CD4-positive, alpha-beta memory T cell (primary cell): ENCODE measurements around the gene NETO1. TPM values are rescaled to one million over a fixed set of nuclear protein-coding genes. Genes with fewer than 3 reads are reported as not detected.

Experiments
- CTCF ChIA-PET: fragments of 350-600 bp; sonication (Branson Sonifier 250); formaldehyde crosslinking; loops from one replicate; lab custom pipeline; 2021; ENCODE audit warnings: inconsistent platforms; ENCODE audit not compliant: partially characterized antibody; lab: Charles Lee
- POLR2A ChIA-PET: fragments of 350-600 bp; sonication (Branson Sonifier 250); formaldehyde crosslinking; loops from one replicate; lab custom pipeline; 2021; ENCODE audit not compliant: partially characterized antibody; lab: Charles Lee
- DNase-seq, 5 donors: peaks; one replicate each; pipeline versions ENCODE4 v3.0.0 to v3.0.0-alpha.2; 2020 to 2022; ENCODE audit warnings: mixed read lengths in 1 of 5
- H3K27ac ChIP-seq: one replicate; pipeline ENCODE4 v1.7.0; 2013; ENCODE audit warnings: low read depth, low read length
- H3K27me3 ChIP-seq: 2 replicates; pipeline ENCODE4 v1.7.0; 2013; ENCODE audit warnings: mild to moderate bottlenecking, low read length, moderate library complexity; ENCODE audit not compliant: insufficient read depth
- H3K36me3 ChIP-seq: 2 replicates; pipeline ENCODE4 v1.7.0; 2013; ENCODE audit warnings: mild to moderate bottlenecking, low read length, moderate library complexity; ENCODE audit not compliant: insufficient read depth
- H3K4me1 ChIP-seq: 2 replicates; pipeline ENCODE4 v1.7.0; 2013; ENCODE audit warnings: mild to moderate bottlenecking, low read length, moderate library complexity; ENCODE audit not compliant: insufficient read depth
- H3K4me3 ChIP-seq, 2 donors: one replicate each; pipeline ENCODE4 v1.7.0; 2013; ENCODE audit warnings: low read length in 2 of 2, mild to moderate bottlenecking in 1 of 2
- H3K9me3 ChIP-seq, 2 donors: one replicate each; pipeline ENCODE4 v1.7.0; 2013; ENCODE audit warnings: low read length in 2 of 2, control low read depth in 1 of 2; ENCODE audit not compliant: control insufficient read depth in 1 of 2
- H3K27ac Mint-ChIP-seq, 7 donors: one replicate each; pipeline ENCODE4 v1.8.0; 2020 to 2021; ENCODE audit warnings: mixed read lengths in 7 of 7, mild to moderate bottlenecking in 6 of 7, inconsistent platforms in 3 of 7, moderate library complexity in 3 of 7
- H3K27me3 Mint-ChIP-seq, 2 donors: one replicate each; pipeline ENCODE4 v1.8.0; 2020 to 2021; ENCODE audit warnings: mixed read lengths in 2 of 2
- H3K36me3 Mint-ChIP-seq, 2 donors: one replicate each; pipeline ENCODE4 v1.8.0; 2020 to 2021; ENCODE audit warnings: mixed read lengths in 2 of 2, inconsistent platforms in 1 of 2, mild to moderate bottlenecking in 1 of 2
- H3K4me1 Mint-ChIP-seq, 4 donors: one replicate each; pipeline ENCODE4 v1.8.0; 2020 to 2021; ENCODE audit warnings: mixed read lengths in 4 of 4, mild to moderate bottlenecking in 1 of 4
- H3K4me3 Mint-ChIP-seq, 8 donors: one replicate each; pipeline ENCODE4 v1.8.0; 2020 to 2021; ENCODE audit warnings: mixed read lengths in 8 of 8, mild to moderate bottlenecking in 7 of 8, moderate library complexity in 6 of 8, inconsistent platforms in 3 of 8
- H3K9me3 Mint-ChIP-seq, 8 donors: one replicate each; pipeline ENCODE4 v1.8.0; 2020 to 2021; ENCODE audit warnings: mixed read lengths in 8 of 8, mild to moderate bottlenecking in 5 of 8, inconsistent platforms in 3 of 8, moderate library complexity in 1 of 8
- intact Hi-C: fragments of 100-400 bp; cut with micrococcal nuclease; formaldehyde crosslinking; loops from one replicate; pipeline ENCODE4 v1.15.1; 2023
- polyA plus RNA-seq, 2 donors: library from polyadenylated mRNA; unstranded; fragments of 300-500 nt; fragmentation: Illumina TruSeq; gene quantifications; one replicate each; pipeline ENCODE4 v1.2.3, GENCODE V29; 2021
- total RNA-seq, 2 experiments: library from RNA; stranded (reverse); gene quantifications; one replicate each; pipeline ENCODE4 v1.2.3, GENCODE V29; 2021

Gene NETO1, protein sequence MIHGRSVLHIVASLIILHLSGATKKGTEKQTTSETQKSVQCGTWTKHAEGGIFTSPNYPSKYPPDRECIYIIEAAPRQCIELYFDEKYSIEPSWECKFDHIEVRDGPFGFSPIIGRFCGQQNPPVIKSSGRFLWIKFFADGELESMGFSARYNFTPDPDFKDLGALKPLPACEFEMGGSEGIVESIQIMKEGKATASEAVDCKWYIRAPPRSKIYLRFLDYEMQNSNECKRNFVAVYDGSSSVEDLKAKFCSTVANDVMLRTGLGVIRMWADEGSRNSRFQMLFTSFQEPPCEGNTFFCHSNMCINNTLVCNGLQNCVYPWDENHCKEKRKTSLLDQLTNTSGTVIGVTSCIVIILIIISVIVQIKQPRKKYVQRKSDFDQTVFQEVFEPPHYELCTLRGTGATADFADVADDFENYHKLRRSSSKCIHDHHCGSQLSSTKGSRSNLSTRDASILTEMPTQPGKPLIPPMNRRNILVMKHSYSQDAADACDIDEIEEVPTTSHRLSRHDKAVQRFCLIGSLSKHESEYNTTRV
- total RNA-seq (not detected), polyA plus RNA-seq (not detected)

DNA sequence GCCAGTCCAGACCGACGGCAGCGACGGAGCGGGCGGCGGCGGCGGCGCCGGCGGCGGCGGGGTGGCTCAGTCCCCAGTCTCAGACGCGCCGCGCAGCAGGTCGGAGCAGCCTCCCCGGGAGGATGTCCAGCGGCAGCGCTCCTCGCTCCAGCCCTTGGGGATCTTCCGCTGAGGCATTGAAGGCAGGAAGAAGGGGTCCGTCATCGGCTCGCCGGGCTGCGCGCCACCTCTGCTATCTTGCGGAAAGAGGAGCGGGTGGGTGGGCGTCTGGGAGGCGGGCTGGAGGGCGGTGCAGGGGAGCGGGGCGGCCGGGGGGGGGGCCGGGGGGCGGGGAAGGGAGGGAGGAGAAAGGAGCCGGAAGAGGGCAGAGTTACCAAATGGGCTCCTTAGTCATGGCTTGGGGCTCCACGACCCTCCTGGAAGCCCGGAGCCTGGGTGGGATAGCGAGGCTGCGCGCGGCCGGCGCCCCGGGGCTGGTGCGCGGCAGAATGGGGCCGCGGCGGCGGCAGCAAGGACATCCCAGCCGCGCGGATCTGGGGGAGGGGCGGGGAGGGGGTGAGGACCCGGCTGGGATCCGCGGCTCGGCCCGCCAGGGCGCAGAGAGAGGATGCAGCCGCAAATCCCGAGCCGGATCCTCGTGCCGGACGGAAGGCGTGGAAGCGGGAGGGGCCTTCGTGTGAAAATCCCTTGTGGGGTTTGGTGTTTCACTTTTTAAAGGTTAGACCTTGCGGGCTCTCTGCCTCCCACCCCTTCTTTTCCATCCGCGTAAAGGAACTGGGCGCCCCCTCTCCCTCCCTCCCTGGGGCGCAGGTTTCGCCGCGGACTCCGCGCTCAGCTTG, at the start of gene NETO1:
Gene NETO1 (minus strand): TSS at position 242 of the 839 bp plus-strand sequence. CDS start 696 bp downstream, outside the sequence.
- Mint-ChIP-seq H3K4me3 (no peak within 1 kb of the TSS), H3K27ac (no peak within 1 kb of the TSS), H3K9me3 (peaks cover 0 to 13% (median 6%) of the 10 kb centered on the region in 8 donors), H3K4me1 (peaks cover 0 to 4% (median 3%) of the 10 kb centered on the region in 4 donors), H3K27me3 (peaks cover 13 to 14% of the 10 kb centered on the region in 2 donors), H3K36me3 (no peaks in the 10 kb centered on the region)
- no peak for DNase-seq
- no peaks in the 10 kb centered on the region for H3K4me1 ChIP-seq
- ChIA-PET CTCF (no interaction called here), POLR2A (no interaction called here)
- H3K9me3 ChIP-seq, result no peaks in the 10 kb centered on the region
- intact Hi-C loops, result no loop called here
- H3K27me3 ChIP-seq, result no peaks in the 10 kb centered on the region
- no peaks in the 10 kb centered on the region for H3K36me3 ChIP-seq
- no peak within 1 kb of the TSS for H3K4me3 ChIP-seq
- no peak within 1 kb of the TSS for H3K27ac ChIP-seq

DNA sequence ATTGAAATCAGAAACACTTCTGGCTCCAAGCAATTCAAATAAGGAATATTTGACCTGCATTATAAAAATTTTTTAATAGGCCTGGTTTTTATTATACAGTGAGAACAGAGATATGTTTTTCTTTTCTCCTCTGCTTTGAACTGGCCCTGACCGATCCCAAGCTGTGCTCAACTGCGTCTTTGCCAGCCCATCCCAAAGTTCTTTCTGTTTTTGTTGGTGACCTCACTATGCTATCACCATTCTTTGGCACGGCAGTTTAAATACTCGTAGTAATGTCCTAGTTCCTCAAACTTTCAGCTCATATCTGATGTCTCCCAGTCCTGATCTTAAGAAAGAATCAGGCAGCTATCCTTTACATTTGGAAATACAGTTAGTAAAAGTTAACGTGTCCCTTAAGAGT, 42.3 kb upstream of the NETO1 start:
- intact Hi-C loops, result no loop called here
- Mint-ChIP-seq H3K36me3 (no peaks in the 10 kb centered on the region), H3K9me3 (peaks cover 0 to 5% (median 1%) of the 10 kb centered on the region in 8 donors), H3K4me1 (no peaks in the 10 kb centered on the region), H3K27ac (no peak overlapping the region), H3K4me3 (no peak overlapping the region), H3K27me3 (no peaks in the 10 kb centered on the region)
- Histone ChIP-seq H3K27me3 (no peaks in the 10 kb centered on the region), H3K36me3 (no peaks in the 10 kb centered on the region), H3K4me1 (no peaks in the 10 kb centered on the region), H3K4me3 (no peak overlapping the region), H3K9me3 (no peaks in the 10 kb centered on the region), H3K27ac (no peak overlapping the region)
- ChIA-PET CTCF (no interaction called here), POLR2A (no interaction called here)
- no peak for DNase-seq

DNA sequence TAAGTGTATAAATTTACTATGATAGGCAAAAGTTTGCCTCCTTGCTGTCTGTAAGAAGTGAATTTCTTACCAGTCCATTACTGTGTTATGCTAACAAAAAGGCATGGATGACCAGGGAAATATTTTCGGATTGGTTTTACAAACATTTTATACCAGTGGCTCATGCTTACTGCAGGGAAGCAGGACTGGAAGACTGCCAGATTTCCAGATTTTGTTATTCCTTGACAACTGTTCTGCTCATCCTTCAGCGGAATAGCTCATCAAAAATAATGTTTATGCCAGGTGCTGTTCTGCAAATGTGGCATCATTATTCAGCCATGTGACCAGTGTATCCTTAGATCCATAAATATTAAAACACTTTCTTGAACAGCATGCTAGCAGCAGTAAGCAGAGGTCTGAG, 40.4 kb upstream of the NETO1 start:
- ChIA-PET CTCF (no interaction called here), POLR2A (no interaction called here)
- Histone ChIP-seq H3K9me3 (no peaks in the 10 kb centered on the region), H3K27ac (no peak overlapping the region), H3K4me3 (no peak overlapping the region), H3K4me1 (no peaks in the 10 kb centered on the region), H3K36me3 (no peaks in the 10 kb centered on the region), H3K27me3 (no peaks in the 10 kb centered on the region)
- no peak overlapping the region for H3K27ac Mint-ChIP-seq
- intact Hi-C loops, result no loop called here
- H3K36me3 Mint-ChIP-seq, result no peaks in the 10 kb centered on the region
- H3K27me3 Mint-ChIP-seq, result no peaks in the 10 kb centered on the region
- no peaks in the 10 kb centered on the region for H3K4me1 Mint-ChIP-seq
- DNase-seq, result no peak
- H3K4me3 Mint-ChIP-seq, result no peak overlapping the region
- H3K9me3 Mint-ChIP-seq, result peaks cover 0 to 3% (median under 1%) of the 10 kb centered on the region in 8 donors

DNA sequence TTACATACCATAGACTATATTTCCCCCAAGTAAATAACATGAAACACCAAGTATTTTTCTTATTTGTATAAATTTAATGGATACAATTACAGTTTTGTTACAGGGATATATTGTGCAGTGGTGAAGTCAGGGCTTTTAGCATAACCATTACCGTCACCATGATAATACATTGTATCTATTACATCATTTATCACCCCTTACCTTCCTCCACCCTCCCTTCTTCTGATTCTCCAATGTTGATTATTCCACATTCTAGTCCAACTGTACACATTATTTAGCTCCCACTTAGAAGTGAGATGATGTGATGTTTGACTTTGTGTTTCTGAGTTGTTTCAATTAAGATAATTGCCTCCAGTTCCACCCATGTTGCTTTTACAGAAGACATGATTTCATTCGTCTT, 35.2 kb upstream of the NETO1 start:
- Mint-ChIP-seq H3K27ac (no peak overlapping the region), H3K9me3 (peaks cover 0 to 8% (median 4%) of the 10 kb centered on the region in 8 donors), H3K4me3 (no peak overlapping the region), H3K27me3 (no peaks in the 10 kb centered on the region), H3K36me3 (no peaks in the 10 kb centered on the region), H3K4me1 (no peaks in the 10 kb centered on the region)
- CTCF ChIA-PET, result interaction anchor here (1.4 kb wide), 1 partner anchor 10 kb away, joined by 5 read pairs; no protein-coding TSS in a partner anchor
- intact Hi-C loops, result no loop called here
- Histone ChIP-seq H3K27me3 (no peaks in the 10 kb centered on the region), H3K4me3 (no peak overlapping the region), H3K36me3 (no peaks in the 10 kb centered on the region), H3K27ac (no peak overlapping the region), H3K4me1 (no peaks in the 10 kb centered on the region), H3K9me3 (no peaks in the 10 kb centered on the region)
- DNase-seq, result no peak
- POLR2A ChIA-PET, result no interaction called here

DNA sequence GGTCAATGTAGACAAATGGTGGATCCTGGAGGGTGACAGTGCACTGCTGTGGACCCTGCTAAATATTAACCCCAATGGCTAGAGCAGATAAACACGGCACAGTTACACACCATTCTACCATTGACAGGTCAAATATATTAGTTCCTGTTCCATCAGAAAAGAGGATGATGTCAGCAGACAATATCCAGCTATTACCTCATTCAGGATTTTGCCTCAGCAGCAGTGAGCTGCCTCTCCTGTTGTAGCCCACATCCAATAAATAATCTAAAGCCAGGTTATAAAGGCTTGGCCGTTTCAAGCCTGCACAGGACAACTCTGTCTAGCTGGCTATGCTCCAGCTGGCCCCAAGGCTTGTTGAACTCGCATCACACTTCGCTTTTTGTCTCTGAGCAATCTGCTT, 31.6 kb upstream of the NETO1 start:
- Histone ChIP-seq H3K36me3 (no peaks in the 10 kb centered on the region), H3K4me3 (no peak overlapping the region), H3K4me1 (no peaks in the 10 kb centered on the region), H3K27ac (no peak overlapping the region), H3K27me3 (no peaks in the 10 kb centered on the region), H3K9me3 (no peaks in the 10 kb centered on the region)
- Mint-ChIP-seq H3K4me1 (no peaks in the 10 kb centered on the region), H3K36me3 (no peaks in the 10 kb centered on the region), H3K4me3 (no peak overlapping the region), H3K9me3 (peaks cover 3 to 11% (median 5%) of the 10 kb centered on the region in 8 donors), H3K27me3 (no peaks in the 10 kb centered on the region), H3K27ac (no peak overlapping the region)
- CTCF ChIA-PET, result no interaction called here
- POLR2A ChIA-PET, result no interaction called here
- intact Hi-C loops, result no loop called here
- DNase-seq, result no peak

DNA sequence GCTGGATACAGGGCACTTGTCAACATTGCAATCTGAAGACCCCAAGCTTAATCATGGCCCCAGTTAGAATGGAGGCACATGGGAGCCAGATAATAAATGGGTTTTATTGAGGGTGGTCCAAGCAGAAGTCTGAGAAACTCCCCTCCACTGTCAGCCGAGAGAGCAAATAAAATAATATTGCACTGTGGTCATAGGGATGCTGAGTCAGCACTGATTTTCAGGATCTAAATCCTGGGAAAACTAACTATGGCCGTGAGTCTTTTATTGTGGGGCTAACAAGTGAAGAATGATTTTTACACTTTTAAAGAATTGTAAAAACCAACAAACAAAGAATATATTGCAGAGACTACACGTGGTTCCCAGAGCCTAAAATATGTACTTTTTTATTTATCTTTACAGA, 31.1 kb upstream of the NETO1 start:
- Mint-ChIP-seq H3K36me3 (no peaks in the 10 kb centered on the region), H3K27me3 (no peaks in the 10 kb centered on the region), H3K4me1 (no peaks in the 10 kb centered on the region), H3K27ac (no peak overlapping the region), H3K9me3 (peaks cover 3 to 11% (median 5%) of the 10 kb centered on the region in 8 donors), H3K4me3 (no peak overlapping the region)
- H3K4me3 ChIP-seq, result no peak overlapping the region
- no peaks in the 10 kb centered on the region for H3K27me3 ChIP-seq
- CTCF ChIA-PET, result no interaction called here
- DNase-seq, result no peak
- H3K4me1 ChIP-seq, result no peaks in the 10 kb centered on the region
- POLR2A ChIA-PET, result no interaction called here
- intact Hi-C loops, result no loop called here
- H3K36me3 ChIP-seq, result no peaks in the 10 kb centered on the region
- no peak overlapping the region for H3K27ac ChIP-seq
- H3K9me3 ChIP-seq, result no peaks in the 10 kb centered on the region

DNA sequence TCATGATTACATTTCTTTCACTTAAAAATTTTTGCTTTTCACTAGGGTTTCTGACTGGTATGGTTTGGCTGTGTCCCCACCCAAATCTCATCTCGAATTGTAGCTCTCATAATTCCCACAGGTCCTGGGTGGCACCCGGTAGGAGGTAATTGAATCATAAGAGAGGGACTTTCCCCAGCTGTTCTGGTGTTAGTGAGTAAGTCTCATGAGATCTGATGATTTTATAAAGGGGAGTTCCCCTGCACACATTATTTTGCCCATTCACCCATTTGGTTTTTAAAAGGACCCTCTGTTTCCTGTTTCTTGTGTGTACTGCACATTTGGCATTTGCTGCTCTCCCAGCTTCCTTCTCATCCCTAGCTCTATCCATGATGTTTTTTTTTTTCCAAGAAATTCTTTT, 27.8 kb upstream of the NETO1 start:
- Histone ChIP-seq H3K27me3 (no peaks in the 10 kb centered on the region), H3K9me3 (no peaks in the 10 kb centered on the region), H3K4me1 (no peaks in the 10 kb centered on the region), H3K27ac (no peak overlapping the region), H3K4me3 (no peak overlapping the region), H3K36me3 (no peaks in the 10 kb centered on the region)
- H3K4me1 Mint-ChIP-seq, result no peaks in the 10 kb centered on the region
- CTCF ChIA-PET, result no interaction called here
- no peak overlapping the region for H3K27ac Mint-ChIP-seq
- peaks cover under 1 to 11% (median 5%) of the 10 kb centered on the region in 8 donors for H3K9me3 Mint-ChIP-seq
- no peaks in the 10 kb centered on the region for H3K36me3 Mint-ChIP-seq
- H3K4me3 Mint-ChIP-seq, result no peak overlapping the region
- DNase-seq, result no peak
- no peaks in the 10 kb centered on the region for H3K27me3 Mint-ChIP-seq
- POLR2A ChIA-PET, result no interaction called here
- intact Hi-C loops, result no loop called here
